Measurements from ENCODE around the gene EZR. TPM values are rescaled to one million over a fixed set of nuclear protein-coding genes. Genes with fewer than 3 reads are reported as not detected.

The EZR gene
- total and polyA plus RNA-seq, 2 of the 8 experiments (the other 6 are each of a cell fraction or from before 2014, with no cell fraction given), result 122 to 286 TPM

- TF ChIP-seq MAFK (IDR thresholded peaks at IDR 0.05; ENCODE audit: low read depth, low read length), result peak; percentile 28; the same call in 1 of the 2 replicates
- no peak for TF ChIP-seq SIRT6 (IDR thresholded peaks at IDR 0.05; ENCODE audit: low read length)
- no peak for TF ChIP-seq KDM4A (IDR thresholded peaks at IDR 0.05; ENCODE audit: low read depth, low read length, severe bottlenecking)
- TF ChIP-seq EGR1 (IDR thresholded peaks at IDR 0.05; ENCODE audit: borderline replicate concordance, low read depth, low read length), result no peak
- no peak for TF ChIP-seq RAD21 (IDR thresholded peaks at IDR 0.05 in 1 of 2, conservative IDR thresholded peaks at IDR 0.05 in 1 of 2; ENCODE audit: low read depth in 2 of 2, low read length in 2 of 2)
- no peak for TF ChIP-seq CHD2 (IDR thresholded peaks at IDR 0.05; ENCODE audit: low read length)
- TF ChIP-seq RFX5 (IDR thresholded peaks at IDR 0.05; ENCODE audit: borderline replicate concordance, low read depth, low read length), result no peak
- TF ChIP-seq NANOG (IDR thresholded peaks at IDR 0.05; ENCODE audit: insufficient read depth, low read depth, low read length, poor library complexity, severe bottlenecking), result no peak
- no peak for TF ChIP-seq USF2 (IDR thresholded peaks at IDR 0.05; ENCODE audit: low read length)
- TF ChIP-seq POLR2AphosphoS5 (IDR thresholded peaks at IDR 0.05; ENCODE audit: low read depth, low read length), result peak; percentile 35; the same call in 1 of the 2 replicates
- no peak for TF ChIP-seq KDM1A (IDR thresholded peaks at IDR 0.05; ENCODE audit: borderline replicate concordance, low read length)
- no peak for TF ChIP-seq BRCA1 (IDR thresholded peaks at IDR 0.05; ENCODE audit: low read depth, low read length)
- TF ChIP-seq CTBP2 (IDR thresholded peaks at IDR 0.05; ENCODE audit: borderline replicate concordance, insufficient read depth, insufficient read length, low read length), result no peak
- peak; percentile 64; the same call in 1 of the 2 replicates for TF ChIP-seq SP1 (IDR thresholded peaks at IDR 0.05; ENCODE audit: low read depth, low read length)
- TF ChIP-seq SP2 (IDR thresholded peaks at IDR 0.05; ENCODE audit: low read length), result no peak
- no peak for TF ChIP-seq SUZ12 (IDR thresholded peaks at IDR 0.05; ENCODE audit: low read length)
- TF ChIP-seq JUN (IDR thresholded peaks at IDR 0.05; ENCODE audit: low read depth, low read length), result no peak
- TF ChIP-seq TEAD4 (IDR thresholded peaks at IDR 0.05; ENCODE audit: low read depth, low read length), result no peak
- no peak for TF ChIP-seq E2F6 (IDR thresholded peaks at IDR 0.05)
Measured at GRCh38 chr6:158854214-158855101, 35.3 kb upstream of the EZR start (continued).
